HL-60 (cell line): ENCODE measurements around the gene RASD2.
"Not testable (repeated sequence)": the region's sequence is repeated elsewhere in the genome, so short reads cannot be mapped to it uniquely, and the experiment has no call there.

ENCODE experiments used
- DNase-seq, 2 experiments: peaks; one replicate each; pipeline ENCODE4 v3.0.0-alpha.2; 2010 to 2020; ENCODE audit warnings: low read depth in 1 of 2, low spot score in 1 of 2
- H3K27ac ChIP-seq: fragments of 250-450 bp; sonication (Bioruptor Pico); replicated peaks from 2 replicates; pipeline ENCODE4 v1.5.1; 2020; ENCODE audit warnings: mild to moderate bottlenecking, moderate library complexity
- H3K27me3 ChIP-seq: fragments of 250-450 bp; sonication (Bioruptor Pico); 2 replicates; pipeline ENCODE4 v1.5.1; 2021; ENCODE audit warnings: mild to moderate bottlenecking, moderate library complexity; ENCODE audit not compliant: insufficient read depth, poor library complexity, severe bottlenecking
- H3K4me3 ChIP-seq: replicated peaks from 2 replicates; pipeline ENCODE4 v1.5.1; 2011; ENCODE audit warnings: mild to moderate bottlenecking, control low read depth, low read length; ENCODE audit not compliant: insufficient read depth
- CTCF ChIP-seq: IDR thresholded peaks from one replicate; pipeline ENCODE4 v1.5.1; 2011; ENCODE audit warnings: low read length, control low read depth, inconsistent platforms; ENCODE audit not compliant: insufficient read depth
- GABPA ChIP-seq: IDR thresholded peaks from 2 replicates; pipeline ENCODE4 v1.6.1; 2012; ENCODE audit warnings: low read depth
- POLR2AphosphoS5 ChIP-seq: IDR thresholded peaks from 2 replicates; pipeline ENCODE4 v1.6.1; 2012; ENCODE audit warnings: low read depth
- REST ChIP-seq: IDR thresholded peaks from 2 replicates; pipeline ENCODE4 v1.6.1; 2012; ENCODE audit warnings: low read depth; ENCODE audit not compliant: insufficient replicate concordance
- SPI1 ChIP-seq: IDR thresholded peaks from 2 replicates; pipeline ENCODE4 v1.6.1; 2012; ENCODE audit warnings: low read depth, mild to moderate bottlenecking, borderline replicate concordance
- long read RNA-seq: library from polyadenylated mRNA; unstranded; transcript quantifications from one replicate; pipeline ENCODE4 v2.0.0, GENCODE V29; 2020

RASD2 gene
- long read RNA-seq: 0 reads

- no peak within 1 kb of the TSS for H3K27ac ChIP-seq
- H3K27me3 ChIP-seq: peaks cover 27% of the 10 kb centered on the region
- peak in 1 of 2 experiments; percentile 38 for DNase-seq
- TF ChIP-seq REST (no peak), SPI1 (no peak), POLR2AphosphoS5 (no peak), CTCF (no peak), GABPA (no peak)
- H3K4me3 ChIP-seq: peak within 1 kb of the TSS; percentile 43
Observed at GRCh38 chr22:35540595-35541253, at the start of gene RASD2. Gene RASD2, plus strand, starts transcription at chr22:35540831. Its CDS starts 5,979 bp downstream, at chr22:35546810.

- H3K27ac ChIP-seq, DNase-seq, H3K4me3 ChIP-seq, H3K27me3 ChIP-seq: not testable (repeated sequence)
Observed at GRCh38 chr22:35491061-35491907, 49.3 kb upstream of the RASD2 start.

- no peak overlapping the region for H3K4me3 ChIP-seq
- TF ChIP-seq SPI1: no peak
- no peak for TF ChIP-seq GABPA
- TF ChIP-seq CTCF: no peak
- no peak for TF ChIP-seq REST
- no peak for TF ChIP-seq POLR2AphosphoS5
- no peak for DNase-seq
- no peak overlapping the region for H3K27ac ChIP-seq
- no peaks in the 10 kb centered on the region for H3K27me3 ChIP-seq
Observed at GRCh38 chr22:35491908-35492380, 48.7 kb upstream of the RASD2 start.

- H3K27ac ChIP-seq: no peak overlapping the region
- TF ChIP-seq POLR2AphosphoS5 (no peak), CTCF (no peak), REST (no peak), GABPA (no peak), SPI1 (no peak)
- no peak overlapping the region for H3K4me3 ChIP-seq
- no peaks in the 10 kb centered on the region for H3K27me3 ChIP-seq
- DNase-seq: no peak
Observed at GRCh38 chr22:35493074-35493473, 47.6 kb upstream of the RASD2 start.

GRCh38 chr22:35495711-35496110, 44.9 kb upstream of the RASD2 start:
- not testable (repeated sequence) for H3K27ac ChIP-seq, H3K27me3 ChIP-seq, DNase-seq, H3K4me3 ChIP-seq
